A673 (cell line): ENCODE measurements around the gene GADL1.

Experiments
- EZH2 ChIP-seq: fragments of 200-600 bp; sonication (generic); IDR thresholded peaks from 2 replicates; pipeline ENCODE4 v1.6.1; 2017; ENCODE audit warnings: borderline replicate concordance, low read depth, mild to moderate bottlenecking, mixed read lengths, antibody characterized with exemption, low read length; ENCODE audit not compliant: poor library complexity, severe bottlenecking
- TF ChIP-seq, protein P1 (sequence below): fragments of 300-800, 200-600 bp; sonication (generic); conservative IDR thresholded peaks from 2 replicates; pipeline ENCODE4 v1.5.1; 2017; ENCODE audit warnings: low read depth, mild to moderate bottlenecking, antibody characterized with exemption, low read length, moderate library complexity, mixed read lengths

GRCh38 chr3:30741889-30742288 lies 152.6 kb downstream of the GADL1 start:
- TF ChIP-seq, protein P1, sequence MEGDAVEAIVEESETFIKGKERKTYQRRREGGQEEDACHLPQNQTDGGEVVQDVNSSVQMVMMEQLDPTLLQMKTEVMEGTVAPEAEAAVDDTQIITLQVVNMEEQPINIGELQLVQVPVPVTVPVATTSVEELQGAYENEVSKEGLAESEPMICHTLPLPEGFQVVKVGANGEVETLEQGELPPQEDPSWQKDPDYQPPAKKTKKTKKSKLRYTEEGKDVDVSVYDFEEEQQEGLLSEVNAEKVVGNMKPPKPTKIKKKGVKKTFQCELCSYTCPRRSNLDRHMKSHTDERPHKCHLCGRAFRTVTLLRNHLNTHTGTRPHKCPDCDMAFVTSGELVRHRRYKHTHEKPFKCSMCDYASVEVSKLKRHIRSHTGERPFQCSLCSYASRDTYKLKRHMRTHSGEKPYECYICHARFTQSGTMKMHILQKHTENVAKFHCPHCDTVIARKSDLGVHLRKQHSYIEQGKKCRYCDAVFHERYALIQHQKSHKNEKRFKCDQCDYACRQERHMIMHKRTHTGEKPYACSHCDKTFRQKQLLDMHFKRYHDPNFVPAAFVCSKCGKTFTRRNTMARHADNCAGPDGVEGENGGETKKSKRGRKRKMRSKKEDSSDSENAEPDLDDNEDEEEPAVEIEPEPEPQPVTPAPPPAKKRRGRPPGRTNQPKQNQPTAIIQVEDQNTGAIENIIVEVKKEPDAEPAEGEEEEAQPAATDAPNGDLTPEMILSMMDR: no peak
- TF ChIP-seq EZH2: no peak
